Raji (cell line): ENCODE measurements around the gene GNRHR.

Source experiments
- POLR2A ChIP-seq: IDR thresholded peaks from 2 replicates; pipeline ENCODE4 v1.6.1; 2011; ENCODE audit warnings: low read depth, low read length, control low read depth; ENCODE audit not compliant: insufficient read depth

Gene GNRHR, protein sequence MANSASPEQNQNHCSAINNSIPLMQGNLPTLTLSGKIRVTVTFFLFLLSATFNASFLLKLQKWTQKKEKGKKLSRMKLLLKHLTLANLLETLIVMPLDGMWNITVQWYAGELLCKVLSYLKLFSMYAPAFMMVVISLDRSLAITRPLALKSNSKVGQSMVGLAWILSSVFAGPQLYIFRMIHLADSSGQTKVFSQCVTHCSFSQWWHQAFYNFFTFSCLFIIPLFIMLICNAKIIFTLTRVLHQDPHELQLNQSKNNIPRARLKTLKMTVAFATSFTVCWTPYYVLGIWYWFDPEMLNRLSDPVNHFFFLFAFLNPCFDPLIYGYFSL

DNA sequence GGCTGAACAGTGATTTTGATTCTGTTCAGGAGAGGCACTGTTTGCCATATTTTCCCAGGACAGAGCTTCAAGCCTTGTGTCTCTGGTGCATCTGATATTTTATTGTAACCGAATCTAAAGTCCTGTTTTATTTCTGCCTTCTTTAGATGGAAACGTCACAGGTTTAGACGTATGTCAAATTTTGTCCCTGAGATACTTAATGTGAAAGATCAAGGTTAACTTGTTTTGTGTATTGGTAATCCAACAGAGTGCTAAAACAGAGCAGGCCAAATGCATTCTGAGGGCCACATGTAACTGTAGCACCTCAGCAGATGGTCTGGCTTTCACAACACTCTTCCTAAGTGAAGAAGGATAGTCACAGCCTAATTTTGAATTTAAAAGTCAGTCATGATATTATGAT, at the start of gene GNRHR:
Gene GNRHR (minus strand): TSS at position 101 of the 400 bp plus-strand sequence. CDS start 53 bp downstream, at position 48.
- no peak for TF ChIP-seq POLR2A

GRCh38 chr4:67796810-67797209, 42.6 kb upstream of the GNRHR start:
- no peak for TF ChIP-seq POLR2A

GRCh38 chr4:67790721-67791120, 36.5 kb upstream of the GNRHR start:
- TF ChIP-seq POLR2A = no peak

DNA sequence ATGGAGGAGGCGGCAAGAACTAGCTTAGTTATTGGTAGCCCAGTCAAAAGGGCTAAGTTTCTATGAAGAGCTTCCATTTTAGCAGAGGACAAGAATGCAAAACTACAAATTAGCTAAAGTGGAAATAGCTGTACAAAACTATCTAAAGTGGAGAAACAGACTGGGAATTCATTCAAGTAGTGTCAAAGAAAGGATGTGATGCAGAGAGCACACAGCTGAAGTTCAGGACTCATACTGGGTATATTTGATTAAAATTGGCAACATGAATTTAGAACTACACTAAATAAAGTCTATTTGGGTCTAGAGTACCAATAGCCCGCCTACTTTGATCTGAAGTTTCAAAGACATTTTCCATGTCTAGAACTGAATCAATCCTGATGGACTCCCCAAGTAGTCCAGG, 33.1 kb upstream of the GNRHR start:
- TF ChIP-seq POLR2A = no peak

DNA sequence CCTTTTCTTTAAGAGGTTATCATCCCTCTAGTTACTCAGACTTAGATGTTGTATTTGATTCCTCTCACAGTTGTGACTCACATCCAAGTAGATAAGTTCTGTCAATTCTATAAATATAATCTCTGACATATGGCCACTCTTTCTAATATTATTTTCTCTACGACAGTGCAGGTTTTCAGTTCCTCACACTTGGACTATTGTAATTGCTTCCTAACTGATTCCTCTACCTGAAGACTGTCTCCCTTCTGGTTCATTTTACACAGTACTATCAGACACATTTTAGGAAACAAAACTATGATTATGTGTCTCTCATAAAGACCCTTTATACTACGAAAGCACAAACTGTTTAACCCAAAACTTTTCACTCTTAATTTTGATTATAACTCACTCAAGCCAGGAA, 31.3 kb upstream of the GNRHR start:
- no peak for TF ChIP-seq POLR2A

GRCh38 chr4:67779631-67780030, 25.4 kb upstream of the GNRHR start:
- no peak for TF ChIP-seq POLR2A

GRCh38 chr4:67776746-67777145, 22.6 kb upstream of the GNRHR start:
- no peak for TF ChIP-seq POLR2A

GRCh38 chr4:67770422-67770821, 16.2 kb upstream of the GNRHR start:
- TF ChIP-seq POLR2A = no peak

DNA sequence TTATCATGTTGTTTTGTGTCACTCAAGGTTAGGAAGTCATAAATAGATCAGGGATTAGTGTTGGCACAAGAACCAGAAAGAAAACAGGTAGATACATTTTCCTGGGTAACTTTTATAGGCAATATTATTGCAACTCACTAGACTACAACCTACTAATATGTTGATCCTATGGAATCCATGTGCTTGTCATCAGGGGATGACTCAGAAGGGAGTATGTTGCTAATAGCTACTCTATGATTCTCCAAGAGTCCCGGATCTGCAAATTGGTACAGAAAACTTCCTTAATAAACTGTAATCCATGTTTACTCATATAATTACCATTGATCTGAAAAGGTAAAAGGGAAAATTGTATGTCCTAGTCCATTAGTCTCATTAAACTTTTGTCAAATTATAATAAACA, 11.7 kb upstream of the GNRHR start:
- no peak for TF ChIP-seq POLR2A

- TF ChIP-seq POLR2A = no peak
Measured at GRCh38 chr4:67765401-67765800, 11.2 kb upstream of the GNRHR start.

GRCh38 chr4:67764183-67764582, 10.0 kb upstream of the GNRHR start:
- TF ChIP-seq POLR2A = no peak

DNA sequence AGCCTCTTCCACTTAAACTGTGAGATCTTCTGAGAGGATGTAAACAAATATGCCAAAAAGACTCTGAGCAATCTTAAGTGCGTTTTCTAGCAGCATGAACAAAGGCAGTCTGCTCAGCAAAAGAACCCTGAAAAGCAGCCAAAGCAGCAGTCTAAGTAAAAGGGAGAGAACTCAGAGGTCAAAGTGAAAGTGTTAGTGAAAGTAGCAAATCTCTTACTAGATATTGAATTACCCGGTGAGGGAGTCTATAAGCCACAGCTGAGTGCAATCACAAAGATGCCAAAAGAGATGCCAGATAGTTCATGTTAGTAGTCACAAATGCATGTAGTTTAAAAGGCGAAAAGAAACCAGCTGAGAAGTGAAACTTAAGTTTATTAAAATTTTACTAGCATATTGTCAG, 7.9 kb upstream of the GNRHR start:
- TF ChIP-seq POLR2A = no peak

- TF ChIP-seq POLR2A = no peak
Measured at GRCh38 chr4:67755974-67756373, 1.8 kb upstream of the GNRHR start.

DNA sequence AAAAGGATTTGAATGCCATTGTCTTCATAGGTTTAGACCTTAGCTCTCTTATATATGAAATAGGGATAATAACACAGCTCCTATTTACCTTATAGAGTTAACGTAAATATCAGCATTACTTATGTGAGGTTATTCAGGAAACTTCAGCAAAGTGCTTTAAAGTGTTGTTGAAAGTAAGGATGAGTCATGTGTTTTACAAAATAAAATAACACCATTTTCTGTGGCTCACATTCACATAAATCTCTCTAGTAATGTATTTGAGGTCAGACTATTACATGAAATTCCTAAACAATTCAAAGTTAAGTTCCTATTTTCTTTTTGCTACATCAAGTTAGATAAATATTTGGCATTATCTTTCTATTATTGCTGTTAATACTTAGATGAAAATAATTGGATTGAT, 2.9 kb downstream of the GNRHR start:
- no peak for TF ChIP-seq POLR2A

DNA sequence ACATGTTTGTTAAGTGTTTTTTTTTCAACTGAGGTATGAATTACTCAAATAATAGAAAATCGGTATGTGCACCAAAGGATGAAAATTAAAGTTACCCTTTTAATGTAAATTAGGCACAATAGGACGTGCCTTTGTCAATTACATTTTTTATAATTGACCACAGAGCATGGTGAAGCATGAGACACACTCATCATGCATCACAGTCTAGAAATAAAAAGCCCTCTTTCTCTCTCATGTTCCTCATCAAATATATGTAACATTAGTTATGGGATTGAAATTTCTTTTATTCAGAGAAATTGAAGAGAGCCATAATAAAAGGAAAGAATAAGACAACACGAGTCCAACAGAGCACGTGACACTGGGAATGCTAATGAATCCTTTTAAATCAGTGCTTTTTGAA, 3.5 kb downstream of the GNRHR start:
- no peak for TF ChIP-seq POLR2A

GRCh38 chr4:67749286-67749685, 4.9 kb downstream of the GNRHR start:
- no peak for TF ChIP-seq POLR2A
